SK-N-MC (cell line): ENCODE results near the gene PLEKHD1.

Experiments used
- EZH2 ChIP-seq: fragments of 200-600 bp; sonication (generic); IDR thresholded peaks from one replicate; pipeline ENCODE4 v1.6.1; 2017; ENCODE audit warnings: antibody characterized with exemption
- FOXP2 ChIP-seq: optimal IDR thresholded peaks from 2 replicates; pipeline ENCODE3; 2011; ENCODE audit warnings: mild to moderate bottlenecking, moderate library complexity; ENCODE audit not compliant: insufficient read depth; ENCODE audit errors: extremely low read length, control extremely low read depth
- POLR2AphosphoS5 ChIP-seq: IDR thresholded peaks from 2 replicates; pipeline ENCODE4 v1.6.1; 2012; ENCODE audit warnings: mild to moderate bottlenecking, low read depth, low read length, borderline replicate concordance

DNA sequence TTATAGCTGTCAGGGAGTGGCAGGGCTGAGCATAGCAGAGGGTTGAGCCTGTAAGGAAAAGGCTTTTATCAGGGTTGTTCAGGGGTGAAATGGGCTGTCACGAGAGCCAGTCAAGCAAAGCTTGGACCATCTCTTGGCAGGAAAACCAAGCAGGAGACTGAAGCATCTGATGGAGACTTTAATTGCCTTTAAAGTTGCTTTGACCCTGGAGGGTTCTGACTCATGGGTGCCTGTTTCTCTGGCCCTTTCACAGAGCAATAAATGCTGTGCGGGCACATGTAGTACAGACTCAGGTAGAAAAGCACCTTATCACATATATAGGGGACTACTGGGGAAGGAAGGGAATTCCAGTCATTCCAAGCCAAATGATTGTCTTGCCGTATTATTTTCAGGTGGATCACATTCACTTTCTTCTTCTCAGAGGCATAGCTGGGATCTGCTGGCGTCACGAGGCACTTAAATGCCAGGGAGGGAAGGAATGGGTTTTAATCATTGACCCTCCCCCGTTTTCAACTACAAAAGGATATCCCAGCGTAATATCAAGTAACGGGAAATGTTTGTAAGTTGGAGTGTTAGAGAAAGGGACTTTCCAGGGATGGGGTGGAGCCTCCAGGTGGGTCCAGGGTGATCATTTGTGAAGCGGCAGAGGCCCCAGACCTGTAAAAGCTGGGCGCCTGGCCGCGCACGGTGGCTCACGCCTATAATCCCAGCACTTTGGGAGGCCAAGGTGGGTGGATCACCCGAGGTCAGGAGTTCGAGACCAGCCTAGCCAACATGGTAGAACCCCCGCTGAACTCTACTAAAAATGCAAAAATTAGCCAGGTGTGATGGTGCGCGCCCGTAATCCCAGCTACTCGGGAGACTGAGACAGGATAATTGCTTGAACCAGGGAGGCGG lies 34.9 kb downstream of the PLEKHD1 start:
- TF ChIP-seq POLR2AphosphoS5: no peak
- TF ChIP-seq EZH2: no peak
- no peak for TF ChIP-seq FOXP2
